Measurements from ENCODE around the gene CDC40. TPM values are rescaled to one million over a fixed set of nuclear protein-coding genes. Genes with fewer than 3 reads are reported as not detected.

The CDC40 gene
- total RNA-seq, 1 experiment from 2014 or later: 25.7 TPM

- ATAC-seq (peak; percentile 90), DNase-seq (ENCODE audit: low spot score) (peak; percentile 63)
- ChIA-PET POLR2A (no interaction called here), CTCF (interaction anchor here (1.0 kb wide), 1 partner anchor 87 kb away, joined by 4 read pairs; no protein-coding TSS in a partner anchor)
- no peak overlapping the region for H3K27ac Mint-ChIP-seq
- H3K9me3 Mint-ChIP-seq: peaks cover 26% of the 10 kb centered on the region
- peaks cover under 1% of the 10 kb centered on the region for H3K27me3 Mint-ChIP-seq (ENCODE audit: low read depth)
- peaks cover 13% of the 10 kb centered on the region for H3K36me3 Mint-ChIP-seq
- H3K4me1 Mint-ChIP-seq: peaks cover 5% of the 10 kb centered on the region
- no peak overlapping the region for H3K4me3 Mint-ChIP-seq
- 0 out of 2 replicates have a peak, but pooled peaks have one; percentile 33 for TF ChIP-seq NR2C2 (CRISPR knock-in tag; IDR thresholded peaks at IDR 0.05)
- 0 out of 2 replicates have a peak, but pooled peaks have one; percentile 55 for TF ChIP-seq ZNF232 (CRISPR knock-in tag; IDR thresholded peaks at IDR 0.05)
- TF ChIP-seq FOXP4 (CRISPR knock-in tag; IDR thresholded peaks at IDR 0.05): peak; percentile 72; the same call in 1 of the 2 replicates
- TF ChIP-seq JUN (CRISPR knock-in tag; IDR thresholded peaks at IDR 0.05): peak; percentile 55; the same call in 1 of the 2 replicates
- TF ChIP-seq TEAD1 (CRISPR knock-in tag; IDR thresholded peaks at IDR 0.05): 0 out of 2 replicates have a peak, but pooled peaks have one; percentile 62
- TF ChIP-seq CREM (CRISPR knock-in tag; IDR thresholded peaks at IDR 0.05): 0 out of 2 replicates have a peak, but pooled peaks have one; percentile 29
- TF ChIP-seq ZNF219 (CRISPR knock-in tag; IDR thresholded peaks at IDR 0.05; ENCODE audit: borderline replicate concordance): 0 out of 2 replicates have a peak, but pooled peaks have one; percentile 23
- TF ChIP-seq ZNF121 (CRISPR knock-in tag; IDR thresholded peaks at IDR 0.05): 0 out of 2 replicates have a peak, but pooled peaks have one; percentile 15
- peak; percentile 60; the same call in 1 of the 2 replicates for TF ChIP-seq ETV6 (CRISPR knock-in tag; IDR thresholded peaks at IDR 0.05)
- peak; percentile 25; the same call in 1 of the 2 replicates for TF ChIP-seq SMAD3 (CRISPR knock-in tag; IDR thresholded peaks at IDR 0.05; ENCODE audit: borderline replicate concordance)
- TF ChIP-seq ZNF396 (CRISPR knock-in tag; IDR thresholded peaks at IDR 0.05; ENCODE audit: borderline replicate concordance): no peak
- 0 out of 2 replicates have a peak, but pooled peaks have one; percentile 22 for TF ChIP-seq FOXP1 (CRISPR knock-in tag; IDR thresholded peaks at IDR 0.05; ENCODE audit: borderline replicate concordance)
- TF ChIP-seq, protein P1, sequence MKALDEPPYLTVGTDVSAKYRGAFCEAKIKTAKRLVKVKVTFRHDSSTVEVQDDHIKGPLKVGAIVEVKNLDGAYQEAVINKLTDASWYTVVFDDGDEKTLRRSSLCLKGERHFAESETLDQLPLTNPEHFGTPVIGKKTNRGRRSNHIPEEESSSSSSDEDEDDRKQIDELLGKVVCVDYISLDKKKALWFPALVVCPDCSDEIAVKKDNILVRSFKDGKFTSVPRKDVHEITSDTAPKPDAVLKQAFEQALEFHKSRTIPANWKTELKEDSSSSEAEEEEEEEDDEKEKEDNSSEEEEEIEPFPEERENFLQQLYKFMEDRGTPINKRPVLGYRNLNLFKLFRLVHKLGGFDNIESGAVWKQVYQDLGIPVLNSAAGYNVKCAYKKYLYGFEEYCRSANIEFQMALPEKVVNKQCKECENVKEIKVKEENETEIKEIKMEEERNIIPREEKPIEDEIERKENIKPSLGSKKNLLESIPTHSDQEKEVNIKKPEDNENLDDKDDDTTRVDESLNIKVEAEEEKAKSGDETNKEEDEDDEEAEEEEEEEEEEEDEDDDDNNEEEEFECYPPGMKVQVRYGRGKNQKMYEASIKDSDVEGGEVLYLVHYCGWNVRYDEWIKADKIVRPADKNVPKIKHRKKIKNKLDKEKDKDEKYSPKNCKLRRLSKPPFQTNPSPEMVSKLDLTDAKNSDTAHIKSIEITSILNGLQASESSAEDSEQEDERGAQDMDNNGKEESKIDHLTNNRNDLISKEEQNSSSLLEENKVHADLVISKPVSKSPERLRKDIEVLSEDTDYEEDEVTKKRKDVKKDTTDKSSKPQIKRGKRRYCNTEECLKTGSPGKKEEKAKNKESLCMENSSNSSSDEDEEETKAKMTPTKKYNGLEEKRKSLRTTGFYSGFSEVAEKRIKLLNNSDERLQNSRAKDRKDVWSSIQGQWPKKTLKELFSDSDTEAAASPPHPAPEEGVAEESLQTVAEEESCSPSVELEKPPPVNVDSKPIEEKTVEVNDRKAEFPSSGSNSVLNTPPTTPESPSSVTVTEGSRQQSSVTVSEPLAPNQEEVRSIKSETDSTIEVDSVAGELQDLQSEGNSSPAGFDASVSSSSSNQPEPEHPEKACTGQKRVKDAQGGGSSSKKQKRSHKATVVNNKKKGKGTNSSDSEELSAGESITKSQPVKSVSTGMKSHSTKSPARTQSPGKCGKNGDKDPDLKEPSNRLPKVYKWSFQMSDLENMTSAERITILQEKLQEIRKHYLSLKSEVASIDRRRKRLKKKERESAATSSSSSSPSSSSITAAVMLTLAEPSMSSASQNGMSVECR (CRISPR knock-in tag; IDR thresholded peaks at IDR 0.05; ENCODE audit: borderline replicate concordance): 0 out of 2 replicates have a peak, but pooled peaks have one; percentile 43
- TF ChIP-seq FOXJ3 (CRISPR knock-in tag; IDR thresholded peaks at IDR 0.05; ENCODE audit: borderline replicate concordance): no peak
- no peak for TF ChIP-seq ZNF263 (CRISPR knock-in tag; IDR thresholded peaks at IDR 0.05; ENCODE audit: low read depth)
- no peak for TF ChIP-seq ZNF138 (CRISPR knock-in tag; conservative IDR thresholded peaks at IDR 0.05)
- TF ChIP-seq TEAD4 (CRISPR knock-in tag; IDR thresholded peaks at IDR 0.05): peak; percentile 84
- TF ChIP-seq ATF3 (CRISPR knock-in tag; conservative IDR thresholded peaks at IDR 0.05): no peak
Measured at GRCh38 chr6:110255211-110255750, 75.1 kb downstream of the CDC40 start.

GRCh38 chr6:110256366-110256765 is 76.1 kb downstream of the CDC40 start:
- no peaks in the 10 kb centered on the region for H3K4me1 Mint-ChIP-seq
- ATAC-seq (no peak), DNase-seq (ENCODE audit: low spot score) (no peak)
- no peak overlapping the region for H3K27ac Mint-ChIP-seq
- H3K4me3 Mint-ChIP-seq: no peak overlapping the region
- ChIA-PET CTCF (no interaction called here), POLR2A (no interaction called here)
- H3K36me3 Mint-ChIP-seq: peaks cover 16% of the 10 kb centered on the region
- peaks cover 30% of the 10 kb centered on the region for H3K9me3 Mint-ChIP-seq
- peaks cover 4% of the 10 kb centered on the region for H3K27me3 Mint-ChIP-seq (ENCODE audit: low read depth)
- no peak for TF ChIP-seq TCF7 (CRISPR knock-in tag; IDR thresholded peaks at IDR 0.05; ENCODE audit: low read depth)
- no peak for TF ChIP-seq TP53 (CRISPR knock-in tag; IDR thresholded peaks at IDR 0.05)
- no peak for TF ChIP-seq CREB1 (CRISPR knock-in tag; IDR thresholded peaks at IDR 0.05)
- no peak for TF ChIP-seq TEAD4 (CRISPR knock-in tag; IDR thresholded peaks at IDR 0.05)
- no peak for TF ChIP-seq E2F1 (CRISPR knock-in tag; IDR thresholded peaks at IDR 0.05)
- TF ChIP-seq MXD4 (CRISPR knock-in tag; IDR thresholded peaks at IDR 0.05; ENCODE audit: borderline replicate concordance): no peak
- TF ChIP-seq, protein P2, sequence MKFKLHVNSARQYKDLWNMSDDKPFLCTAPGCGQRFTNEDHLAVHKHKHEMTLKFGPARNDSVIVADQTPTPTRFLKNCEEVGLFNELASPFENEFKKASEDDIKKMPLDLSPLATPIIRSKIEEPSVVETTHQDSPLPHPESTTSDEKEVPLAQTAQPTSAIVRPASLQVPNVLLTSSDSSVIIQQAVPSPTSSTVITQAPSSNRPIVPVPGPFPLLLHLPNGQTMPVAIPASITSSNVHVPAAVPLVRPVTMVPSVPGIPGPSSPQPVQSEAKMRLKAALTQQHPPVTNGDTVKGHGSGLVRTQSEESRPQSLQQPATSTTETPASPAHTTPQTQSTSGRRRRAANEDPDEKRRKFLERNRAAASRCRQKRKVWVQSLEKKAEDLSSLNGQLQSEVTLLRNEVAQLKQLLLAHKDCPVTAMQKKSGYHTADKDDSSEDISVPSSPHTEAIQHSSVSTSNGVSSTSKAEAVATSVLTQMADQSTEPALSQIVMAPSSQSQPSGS (CRISPR knock-in tag; IDR thresholded peaks at IDR 0.05; ENCODE audit: borderline replicate concordance, low read depth): no peak
- no peak for TF ChIP-seq NFYB (CRISPR knock-in tag; conservative IDR thresholded peaks at IDR 0.05; ENCODE audit: low read depth)
- TF ChIP-seq ZNF671 (CRISPR knock-in tag; IDR thresholded peaks at IDR 0.05): no peak
- no peak for TF ChIP-seq NR2C2 (CRISPR knock-in tag; IDR thresholded peaks at IDR 0.05)
- no peak for TF ChIP-seq ELF4 (CRISPR knock-in tag; IDR thresholded peaks at IDR 0.05; ENCODE audit: low read depth)
